CD14-positive monocyte (primary cell): Measurements from ENCODE around the gene ADGRL4. TPM values are rescaled to one million over a fixed set of nuclear protein-coding genes. Genes with fewer than 3 reads are reported as not detected.

Experiments used
- DNase-seq, 3 donors: peaks; one replicate each; pipeline ENCODE4 v3.0.0-alpha.2; 2011 to 2022
- H2AFZ ChIP-seq: 2 replicates; pipeline ENCODE4 v1.6.0; 2012; ENCODE audit warnings: mild to moderate bottlenecking, low read depth, low read length, inconsistent platforms; ENCODE audit not compliant: insufficient read depth, poor library complexity, severe bottlenecking
- H3K27ac ChIP-seq, 2 donors: 1 replicate in 1 of 2; 2 replicates in 1 of 2; pipeline ENCODE4 v1.5.1; 2012 to 2013; ENCODE audit warnings: low read length in 2 of 2, control low read depth in 1 of 2, inconsistent platforms in 1 of 2, low read depth in 1 of 2, mild to moderate bottlenecking in 1 of 2
- H3K27me3 ChIP-seq, 2 donors: one replicate each; pipeline versions ENCODE4 v1.6.0 to v1.6.1; 2011 to 2013; ENCODE audit warnings: low read length in 2 of 2; ENCODE audit not compliant: control insufficient read depth in 2 of 2, insufficient read depth in 2 of 2
- H3K36me3 ChIP-seq, 2 donors: replicated peaks in 1 of 2; 1 replicate in 1 of 2; 2 replicates in 1 of 2; pipeline versions ENCODE4 v1.5.1 to v1.6.1; 2012 to 2013; ENCODE audit warnings: low read length in 2 of 2, control low read depth in 1 of 2, inconsistent platforms in 1 of 2, mild to moderate bottlenecking in 1 of 2; ENCODE audit not compliant: insufficient read depth in 2 of 2, control insufficient read depth in 1 of 2
- H3K4me1 ChIP-seq, 2 donors: 1 replicate in 1 of 2; 2 replicates in 1 of 2; pipeline versions ENCODE4 v1.5.1 to v1.6.1; 2012 to 2013; ENCODE audit warnings: low read length in 2 of 2, control low read depth in 1 of 2, inconsistent platforms in 1 of 2, mild to moderate bottlenecking in 1 of 2, moderate library complexity in 1 of 2; ENCODE audit not compliant: insufficient read depth in 2 of 2, control insufficient read depth in 1 of 2
- H3K4me2 ChIP-seq: replicated peaks from 2 replicates; pipeline ENCODE3; 2012; ENCODE audit warnings: low read length, moderate library complexity, mild to moderate bottlenecking; ENCODE audit not compliant: poor library complexity, severe bottlenecking; ENCODE audit errors: extremely low read depth
- H3K4me3 ChIP-seq, 3 experiments: fragments of 200-600 bp in 1 of 3; sonication (generic) in 1 of 3; replicated peaks in 1 of 3; 1 replicate in 2 of 3; 2 replicates in 1 of 3; pipeline ENCODE4 v1.5.1; 2011 to 2013; ENCODE audit warnings: low read length in 3 of 3, mild to moderate bottlenecking in 3 of 3, control low read depth in 2 of 3, low read depth in 2 of 3, inconsistent platforms in 1 of 3, moderate library complexity in 1 of 3
- H3K79me2 ChIP-seq: 2 replicates; pipeline ENCODE4 v1.6.0; 2012; ENCODE audit warnings: mild to moderate bottlenecking, control low read depth, inconsistent platforms, low read length, moderate library complexity; ENCODE audit not compliant: insufficient read depth
- H3K9ac ChIP-seq: 2 replicates; pipeline ENCODE4 v1.6.0; 2017; ENCODE audit warnings: low read length, mild to moderate bottlenecking; ENCODE audit not compliant: insufficient read depth, poor library complexity, severe bottlenecking
- H3K9me3 ChIP-seq, 2 donors: replicated peaks in 1 of 2; 1 replicate in 1 of 2; 2 replicates in 1 of 2; pipeline versions ENCODE4 v1.5.1 to v1.6.1; 2012 to 2013; ENCODE audit warnings: low read length in 2 of 2, control low read depth in 1 of 2; ENCODE audit not compliant: control insufficient read depth in 1 of 2, insufficient read depth in 1 of 2
- H4K20me1 ChIP-seq: 2 replicates; pipeline ENCODE4 v1.6.0; 2012; ENCODE audit warnings: mild to moderate bottlenecking, low read length, control low read depth, moderate library complexity; ENCODE audit not compliant: insufficient read depth
- H3K27ac Mint-ChIP-seq, 7 donors: one replicate each; pipeline ENCODE4 v1.8.0; 2020; ENCODE audit warnings: mild to moderate bottlenecking in 7 of 7, mixed read lengths in 7 of 7, moderate library complexity in 6 of 7, inconsistent platforms in 2 of 7
- H3K27me3 Mint-ChIP-seq, 3 donors: one replicate each; pipeline ENCODE4 v1.8.0; 2021 to 2022; ENCODE audit warnings: low read depth in 3 of 3, mild to moderate bottlenecking in 3 of 3, mixed read lengths in 3 of 3, moderate library complexity in 3 of 3, inconsistent platforms in 1 of 3
- H3K36me3 Mint-ChIP-seq, 2 donors: one replicate each; pipeline ENCODE4 v1.8.0; 2020; ENCODE audit warnings: mixed read lengths in 2 of 2, inconsistent platforms in 1 of 2, mild to moderate bottlenecking in 1 of 2
- H3K4me1 Mint-ChIP-seq: one replicate; pipeline ENCODE4 v1.8.0; 2020; ENCODE audit warnings: mild to moderate bottlenecking, mixed read lengths
- H3K4me3 Mint-ChIP-seq, 2 donors: one replicate each; pipeline ENCODE4 v1.8.0; 2020; ENCODE audit warnings: mild to moderate bottlenecking in 2 of 2, mixed read lengths in 2 of 2, moderate library complexity in 1 of 2
- H3K9me3 Mint-ChIP-seq, 7 donors: one replicate each; pipeline ENCODE4 v1.8.0; 2020 to 2022; ENCODE audit warnings: mixed read lengths in 7 of 7, mild to moderate bottlenecking in 6 of 7, moderate library complexity in 6 of 7, inconsistent platforms in 2 of 7
- CTCF ChIP-seq: fragments of 200-600 bp; IDR thresholded peaks from one replicate; pipeline ENCODE4 v1.8.0; 2022; ENCODE audit warnings: antibody characterized with exemption, mild to moderate bottlenecking
- WGBS: methylation state at CpG from one replicate; pipeline ENCODE4 v1.1.5; 2013; ENCODE audit warnings: missing lambda C conversion rate; ENCODE audit not compliant: insufficient coverage; 5-methylcytosine and 5-hydroxymethylcytosine counted together
- intact Hi-C, 2 donors: fragments of 100-400 bp; cut with micrococcal nuclease; formaldehyde crosslinking; loops; one replicate each; pipeline versions ENCODE4 v1.15.0 to v1.15.1; 2023
- polyA plus RNA-seq, 3 donors: library from polyadenylated mRNA; depleted of rRNA in 1 of 3; unstranded in 2 of 3; stranded (reverse) in 1 of 3; fragments of 300-500 nt in 2 of 3; fragments of >200 nt in 1 of 3; fragmentation: Illumina TruSeq in 2 of 3; gene quantifications; 1 replicate in 2 of 3; 2 replicates in 1 of 3; pipeline ENCODE4 v1.2.3, GENCODE V29; 2012 to 2021

Gene ADGRL4
- polyA plus RNA-seq, 3 donors: not detected

- no peaks in the 10 kb centered on the region for H3K79me2 ChIP-seq
- H3K9me3 Mint-ChIP-seq: peaks cover 0 to 2% (median 0%) of the 10 kb centered on the region in 7 donors
- H3K27ac Mint-ChIP-seq: no peak overlapping the region
- no peak for DNase-seq
- no peaks in the 10 kb centered on the region for H3K36me3 ChIP-seq
- H3K4me1 ChIP-seq: no peaks in the 10 kb centered on the region
- H3K27me3 ChIP-seq: no peaks in the 10 kb centered on the region
- no peak overlapping the region for H3K4me3 ChIP-seq
- no peak overlapping the region for H3K4me3 Mint-ChIP-seq
- H4K20me1 ChIP-seq: no peaks in the 10 kb centered on the region
- no peak overlapping the region for H2AFZ ChIP-seq
- no peak overlapping the region for H3K4me2 ChIP-seq
- no peak overlapping the region for H3K27ac ChIP-seq
- peaks cover 0 to 3% (median 0%) of the 10 kb centered on the region in 3 donors for H3K27me3 Mint-ChIP-seq
- TF ChIP-seq CTCF: no peak
- no peaks in the 10 kb centered on the region for H3K36me3 Mint-ChIP-seq
- H3K4me1 Mint-ChIP-seq: no peaks in the 10 kb centered on the region
- intact Hi-C loops: no loop called here
- no peaks in the 10 kb centered on the region for H3K9me3 ChIP-seq
- no peak overlapping the region for H3K9ac ChIP-seq
- 91% methylated on average over 1 of the region's 3 CpGs for WGBS
Measured at GRCh38 chr1:78892260-78892840, 114.2 kb downstream of the ADGRL4 start.

- Histone ChIP-seq H3K27me3 (no peaks in the 10 kb centered on the region), H3K9ac (no peak overlapping the region), H3K4me3 (no peak overlapping the region), H3K27ac (no peak overlapping the region), H3K79me2 (no peaks in the 10 kb centered on the region), H2AFZ (no peak overlapping the region), H3K36me3 (no peaks in the 10 kb centered on the region), H3K9me3 (no peaks in the 10 kb centered on the region), H3K4me1 (no peaks in the 10 kb centered on the region), H4K20me1 (no peaks in the 10 kb centered on the region), H3K4me2 (no peak overlapping the region)
- no peaks in the 10 kb centered on the region for H3K4me1 Mint-ChIP-seq
- H3K36me3 Mint-ChIP-seq: no peaks in the 10 kb centered on the region
- intact Hi-C loops: no loop called here
- H3K9me3 Mint-ChIP-seq: peaks cover 0 to 5% (median 0%) of the 10 kb centered on the region in 7 donors
- no CpG with 5 or more reads among the region's 2 CpGs for WGBS
- TF ChIP-seq CTCF: no peak
- no peak overlapping the region for H3K4me3 Mint-ChIP-seq
- DNase-seq: no peak
- H3K27me3 Mint-ChIP-seq: peaks cover 0 to 3% (median 3%) of the 10 kb centered on the region in 3 donors
- no peak overlapping the region for H3K27ac Mint-ChIP-seq
Measured at GRCh38 chr1:78887458-78887857, 119.1 kb downstream of the ADGRL4 start.
